HCT116 (cell line): Measurements from ENCODE around the gene FAM3B. TPM values are rescaled to one million over a fixed set of nuclear protein-coding genes. Genes with fewer than 3 reads are reported as not detected.

Experiments used
- ATAC-seq: fragments of 200-7000 bp; cut with Tn5 transposase; 2 replicates; pipeline ENCODE4 v1.9.1; 2020; ENCODE audit warnings: mild to moderate bottlenecking, moderate library complexity
- BruUV-seq: library from RNA; stranded (reverse); fragments of 400-500 nt; replicated peaks from 2 replicates; lab custom pipeline; 2021; lab: Mats Ljungman, UMichigan
- CTCF ChIA-PET: fragments of 300-600 bp; sonication (Branson Sonifier 250); formaldehyde crosslinking; loops from one replicate; lab custom pipeline; 2021; ENCODE audit warnings: antibody characterized with exemption; lab: Charles Lee
- POLR2A ChIA-PET: fragments of 300-600, 350-600 bp; sonication (Branson Sonifier 250); formaldehyde crosslinking; loops from one replicate; lab custom pipeline; 2021; ENCODE audit warnings: antibody characterized with exemption; lab: Charles Lee
- RAD21 ChIA-PET, 2 experiments: fragments of 300-600 bp; sonication (Branson Sonifier 250); formaldehyde crosslinking; loops; one replicate each; lab custom pipeline; 2023; ENCODE audit warnings: low total read pairs in 2 of 2; ENCODE audit not compliant: uncharacterized antibody in 2 of 2, unreplicated experiment in 2 of 2, low non-redundant PET in 1 of 2; lab: Charles Lee
- DNase-seq: peaks from one replicate; pipeline ENCODE4 v3.0.0-alpha.2; 2010; ENCODE audit warnings: low read depth, low spot score
- H2AFZ ChIP-seq: fragments of 200-600 bp; shearing (Covaris generic), sonication (generic); 2 replicates; pipeline ENCODE4 v1.6.1; 2017; ENCODE audit warnings: low read depth, mixed run types, mixed read lengths, antibody characterized with exemption, low read length; ENCODE audit not compliant: poor library complexity, severe bottlenecking
- H3K27ac ChIP-seq: 2 replicates; pipeline ENCODE4 v1.5.1; 2012; ENCODE audit warnings: low read depth, low read length
- H3K27me3 ChIP-seq: fragments of 200-600 bp; sonication (generic); 2 replicates; pipeline ENCODE4 v1.6.1; 2016; ENCODE audit warnings: mixed run types, low read length, mixed read lengths; ENCODE audit not compliant: insufficient read depth
- H3K36me3 ChIP-seq, 2 experiments: fragments of 200-500 bp in 1 of 2; fragments of 200-600 bp in 1 of 2; sonication (Bioruptor generic) in 1 of 2; sonication (generic) in 1 of 2; 2 replicates each; pipeline versions ENCODE4 v1.5.1 to v1.6.1; 2014 to 2016; ENCODE audit warnings: low read length in 2 of 2, inconsistent platforms in 1 of 2, mixed read lengths in 1 of 2, mixed run types in 1 of 2; ENCODE audit not compliant: insufficient read depth in 2 of 2, control insufficient read depth in 1 of 2
- H3K4me1 ChIP-seq, 2 experiments: fragments of 200-600 bp in 1 of 2; sonication (generic) in 1 of 2; 2 replicates each; pipeline versions ENCODE4 v1.5.1 to v1.6.1; 2012 to 2017; ENCODE audit warnings: low read length in 2 of 2, inconsistent platforms in 1 of 2, mild to moderate bottlenecking in 1 of 2, mixed read lengths in 1 of 2, mixed run types in 1 of 2, moderate library complexity in 1 of 2; ENCODE audit not compliant: insufficient read depth in 2 of 2, control insufficient read depth in 1 of 2
- H3K4me2 ChIP-seq: fragments of 200-600 bp; sonication (generic); 2 replicates; pipeline ENCODE4 v1.6.1; 2017; ENCODE audit warnings: mixed run types, low read length, mixed read lengths
- H3K4me3 ChIP-seq, 2 experiments: fragments of 200-600 bp in 1 of 2; sonication (generic) in 1 of 2; replicated peaks in 1 of 2; 2 replicates each; pipeline ENCODE4 v1.5.1; 2011 to 2016; ENCODE audit warnings: low read length in 2 of 2, control low read depth in 1 of 2, low read depth in 1 of 2, mild to moderate bottlenecking in 1 of 2, mixed read lengths in 1 of 2, mixed run types in 1 of 2
- H3K79me2 ChIP-seq: fragments of 200-600 bp; sonication (generic); 2 replicates; pipeline ENCODE4 v1.6.1; 2017; ENCODE audit warnings: mild to moderate bottlenecking, mixed run types, low read length, moderate library complexity, mixed read lengths; ENCODE audit not compliant: insufficient read depth
- H3K9ac ChIP-seq: fragments of 200-600 bp; sonication (generic); 2 replicates; pipeline ENCODE4 v1.6.1; 2016; ENCODE audit warnings: low read length, mixed read lengths
- H3K9me2 ChIP-seq: fragments of 200-600 bp; sonication (generic), shearing (Covaris generic); 2 replicates; pipeline ENCODE4 v1.6.1; 2017; ENCODE audit warnings: mixed run types, mild to moderate bottlenecking, moderate library complexity; ENCODE audit not compliant: insufficient read depth
- H3K9me3 ChIP-seq, 2 experiments: fragments of 200-500 bp in 1 of 2; fragments of 200-600 bp in 1 of 2; sonication (Bioruptor generic) in 1 of 2; sonication (generic) in 1 of 2; 2 replicates each; pipeline ENCODE4 v1.6.1; 2014 to 2017; ENCODE audit warnings: low read length in 2 of 2, mixed read lengths in 2 of 2, inconsistent platforms in 1 of 2, low read depth in 1 of 2, mild to moderate bottlenecking in 1 of 2, mixed run types in 1 of 2, moderate library complexity in 1 of 2; ENCODE audit not compliant: control insufficient read depth in 1 of 2, insufficient read depth in 1 of 2
- H4K20me1 ChIP-seq: fragments of 200-600 bp; sonication (generic), shearing (Covaris generic); 2 replicates; pipeline ENCODE4 v1.6.1; 2017; ENCODE audit warnings: mixed run types, mild to moderate bottlenecking, moderate library complexity; ENCODE audit not compliant: insufficient read depth
- ATF3 ChIP-seq: IDR thresholded peaks from 2 replicates; pipeline ENCODE4 v1.6.1; 2012
- CBX3 ChIP-seq: IDR thresholded peaks from 2 replicates; pipeline ENCODE4 v1.6.1; 2012; ENCODE audit warnings: low read depth
- CEBPB ChIP-seq: IDR thresholded peaks from 2 replicates; pipeline ENCODE4 v1.6.1; 2012; ENCODE audit warnings: low read depth
- EGR1 ChIP-seq: IDR thresholded peaks from 2 replicates; pipeline ENCODE4 v1.6.1; 2012; ENCODE audit warnings: low read depth
- ELF1 ChIP-seq: IDR thresholded peaks from 2 replicates; pipeline ENCODE4 v1.6.1; 2012; ENCODE audit warnings: low read depth, borderline replicate concordance
- EZH2 ChIP-seq: fragments of 200-600 bp; sonication (generic); IDR thresholded peaks from 2 replicates; pipeline ENCODE4 v1.6.1; 2017; ENCODE audit warnings: antibody characterized with exemption, mixed run types
- EZH2phosphoT487 ChIP-seq: fragments of 200-600 bp; IDR thresholded peaks from 2 replicates; pipeline ENCODE4 v1.6.1; 2018; ENCODE audit warnings: antibody characterized with exemption, borderline replicate concordance
- JUND ChIP-seq: IDR thresholded peaks from 2 replicates; pipeline ENCODE4 v1.6.1; 2012
- MAX ChIP-seq: IDR thresholded peaks from 2 replicates; pipeline ENCODE4 v1.6.1; 2012
- POLR2A ChIP-seq: IDR thresholded peaks from 2 replicates; pipeline ENCODE4 v1.7.0; 2011; ENCODE audit warnings: borderline replicate concordance; ENCODE audit not compliant: insufficient read depth, insufficient read length; ENCODE audit errors: extremely low read depth
- POLR2AphosphoS5 ChIP-seq: IDR thresholded peaks from 2 replicates; pipeline ENCODE4 v1.6.1; 2011; ENCODE audit warnings: mild to moderate bottlenecking, low read depth, low read length, moderate library complexity
- RAD21 ChIP-seq: IDR thresholded peaks from 2 replicates; pipeline ENCODE4 v1.6.1; 2012; ENCODE audit warnings: low read depth, mild to moderate bottlenecking
- SIN3A ChIP-seq: IDR thresholded peaks from 2 replicates; pipeline ENCODE4 v1.6.1; 2012; ENCODE audit warnings: low read depth
- SP1 ChIP-seq: IDR thresholded peaks from 2 replicates; pipeline ENCODE4 v1.6.1; 2012; ENCODE audit warnings: low read depth
- SRF ChIP-seq: IDR thresholded peaks from 2 replicates; pipeline ENCODE4 v1.6.1; 2012; ENCODE audit warnings: low read depth
- TCF7L2 ChIP-seq: IDR thresholded peaks from 2 replicates; pipeline ENCODE4 v1.7.0; 2011; ENCODE audit warnings: borderline replicate concordance, inconsistent platforms; ENCODE audit not compliant: insufficient read depth, insufficient read length; ENCODE audit errors: extremely low read depth
- YY1 ChIP-seq: IDR thresholded peaks from 2 replicates; pipeline ENCODE4 v1.6.1; 2011; ENCODE audit warnings: low read length, low read depth, moderate library complexity, mild to moderate bottlenecking; ENCODE audit not compliant: insufficient replicate concordance; ENCODE audit errors: extremely low read depth
- ZFX ChIP-seq: fragments of 450-650 bp; IDR thresholded peaks from 2 replicates; pipeline ENCODE4 v1.6.1; 2017
- ZNF274 ChIP-seq: fragments of 200-500 bp; sonication (Bioruptor generic); IDR thresholded peaks from 2 replicates; pipeline ENCODE4 v1.6.1; 2014; ENCODE audit warnings: mild to moderate bottlenecking, low read depth, low read length, inconsistent platforms
- intact Hi-C: fragments of 100-400 bp; cut with micrococcal nuclease; formaldehyde crosslinking; loops from 2 replicates; pipeline ENCODE4 v1.10.0; 2022
- total RNA-seq: library from RNA; stranded (reverse); gene quantifications from one replicate; pipeline ENCODE4 v1.2.1, GENCODE V29; 2021; ENCODE audit not compliant: unreplicated experiment
- TF ChIP-seq, protein P1 (sequence below), 3 experiments: fragments of 200-600 bp in 1 of 3; sonication (generic) in 1 of 3; IDR thresholded peaks in 2 of 3; conservative IDR thresholded peaks in 1 of 3; 2 replicates each; pipeline ENCODE4 v1.5.1; 2012 to 2017; ENCODE audit warnings: low read depth in 2 of 3, low read length in 2 of 3, antibody characterized with exemption in 1 of 3, borderline replicate concordance in 1 of 3, control low read depth in 1 of 3, mild to moderate bottlenecking in 1 of 3, mixed read lengths in 1 of 3, mixed run types in 1 of 3, moderate library complexity in 1 of 3; ENCODE audit not compliant: insufficient read depth in 1 of 3

The FAM3B gene
- total RNA-seq, 1 experiment from 2014 or later = not detected

- H3K79me2 ChIP-seq = no peaks in the 10 kb centered on the region
- H3K27ac ChIP-seq = no peak overlapping the region
- no peak overlapping the region for H3K4me3 ChIP-seq
- ATAC-seq = no peak
- no peaks in the 10 kb centered on the region for H3K9me2 ChIP-seq
- DNase-seq = no peak
- intact Hi-C loops = no loop called here
- no peak overlapping the region for H2AFZ ChIP-seq
- no peaks in the 10 kb centered on the region for H3K36me3 ChIP-seq
- no peak overlapping the region for H3K9ac ChIP-seq
- ChIA-PET POLR2A (no interaction called here), CTCF (no interaction called here), RAD21 (no interaction called here)
- TF ChIP-seq SIN3A = no peak
- no peak for TF ChIP-seq ELF1
- no peak for TF ChIP-seq MAX
- TF ChIP-seq TCF7L2 = no peak
- no peak for TF ChIP-seq RAD21
- no peak for TF ChIP-seq ZNF274
- TF ChIP-seq ATF3 = no peak
- no peak for TF ChIP-seq EGR1
- TF ChIP-seq CBX3 = no peak
- TF ChIP-seq POLR2A = no peak
- no peak for TF ChIP-seq ZFX
- TF ChIP-seq JUND = no peak
- TF ChIP-seq CEBPB = no peak
- no peak for TF ChIP-seq EZH2
- TF ChIP-seq SRF = no peak
- TF ChIP-seq POLR2AphosphoS5 = no peak
- TF ChIP-seq YY1 = no peak
- TF ChIP-seq EZH2phosphoT487 = no peak
- no peak for TF ChIP-seq SP1
- TF ChIP-seq, protein P1, sequence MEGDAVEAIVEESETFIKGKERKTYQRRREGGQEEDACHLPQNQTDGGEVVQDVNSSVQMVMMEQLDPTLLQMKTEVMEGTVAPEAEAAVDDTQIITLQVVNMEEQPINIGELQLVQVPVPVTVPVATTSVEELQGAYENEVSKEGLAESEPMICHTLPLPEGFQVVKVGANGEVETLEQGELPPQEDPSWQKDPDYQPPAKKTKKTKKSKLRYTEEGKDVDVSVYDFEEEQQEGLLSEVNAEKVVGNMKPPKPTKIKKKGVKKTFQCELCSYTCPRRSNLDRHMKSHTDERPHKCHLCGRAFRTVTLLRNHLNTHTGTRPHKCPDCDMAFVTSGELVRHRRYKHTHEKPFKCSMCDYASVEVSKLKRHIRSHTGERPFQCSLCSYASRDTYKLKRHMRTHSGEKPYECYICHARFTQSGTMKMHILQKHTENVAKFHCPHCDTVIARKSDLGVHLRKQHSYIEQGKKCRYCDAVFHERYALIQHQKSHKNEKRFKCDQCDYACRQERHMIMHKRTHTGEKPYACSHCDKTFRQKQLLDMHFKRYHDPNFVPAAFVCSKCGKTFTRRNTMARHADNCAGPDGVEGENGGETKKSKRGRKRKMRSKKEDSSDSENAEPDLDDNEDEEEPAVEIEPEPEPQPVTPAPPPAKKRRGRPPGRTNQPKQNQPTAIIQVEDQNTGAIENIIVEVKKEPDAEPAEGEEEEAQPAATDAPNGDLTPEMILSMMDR (IDR thresholded peaks at IDR 0.05 in 2 of 3, conservative IDR thresholded peaks at IDR 0.05 in 1 of 3; ENCODE audit: borderline replicate concordance in 1 of 3, insufficient read depth in 1 of 3, low read depth in 2 of 3, low read length in 2 of 3) = no peak
- no peaks in the 10 kb centered on the region for H3K27me3 ChIP-seq
- no peak overlapping the region for H3K4me2 ChIP-seq
- H3K4me1 ChIP-seq = no peaks in the 10 kb centered on the region
- no peaks in the 10 kb centered on the region for H4K20me1 ChIP-seq
- BruUV-seq = no TSS peak
- H3K9me3 ChIP-seq = no peaks in the 10 kb centered on the region
Observed at GRCh38 chr21:41322496-41323382, 6.1 kb downstream of the FAM3B start.
